HG03280 (cell line): ENCODE results near the gene TMEM123.
"Not testable (repeated sequence)": the region's sequence is repeated elsewhere in the genome, so short reads cannot be mapped to it uniquely, and the experiment has no call there.

ENCODE experiments used
- ATAC-seq: cut with Tn5 transposase; IDR thresholded peaks from one replicate; pipeline ENCODE4 v1.9.1; 2021; ENCODE audit warnings: mild to moderate bottlenecking, moderate library complexity; ENCODE audit not compliant: unreplicated experiment

Gene TMEM123

DNA sequence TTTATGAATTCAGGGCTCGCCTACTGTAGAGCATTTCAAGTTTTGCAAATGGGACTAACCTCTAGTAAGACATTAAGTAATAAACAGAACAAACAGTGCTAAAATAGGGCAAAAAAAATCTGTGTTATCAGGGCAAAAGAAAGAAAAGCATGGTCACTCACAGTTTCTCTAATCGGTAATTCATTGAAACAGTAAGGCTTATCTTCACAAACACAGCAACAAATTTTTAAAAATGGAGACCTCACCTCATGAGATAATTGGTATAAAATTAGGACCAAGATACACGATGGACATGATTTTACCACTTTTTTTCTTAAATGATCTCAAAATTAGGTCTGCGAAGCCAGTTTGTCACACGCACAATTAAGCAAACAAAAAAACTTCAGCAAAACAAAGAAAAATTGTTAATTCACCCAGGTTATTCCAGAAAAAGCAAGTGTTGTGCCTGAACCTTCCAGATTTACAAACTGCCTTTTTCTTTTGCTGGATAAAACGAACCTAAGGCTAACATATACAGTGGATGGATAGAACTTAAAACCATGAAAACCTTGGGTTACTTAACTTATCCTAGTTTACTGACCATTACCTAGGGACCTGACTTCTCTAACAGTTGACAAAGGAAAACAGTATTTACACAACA is 1.4 kb downstream of the TMEM123 start:
- no peak for ATAC-seq

DNA sequence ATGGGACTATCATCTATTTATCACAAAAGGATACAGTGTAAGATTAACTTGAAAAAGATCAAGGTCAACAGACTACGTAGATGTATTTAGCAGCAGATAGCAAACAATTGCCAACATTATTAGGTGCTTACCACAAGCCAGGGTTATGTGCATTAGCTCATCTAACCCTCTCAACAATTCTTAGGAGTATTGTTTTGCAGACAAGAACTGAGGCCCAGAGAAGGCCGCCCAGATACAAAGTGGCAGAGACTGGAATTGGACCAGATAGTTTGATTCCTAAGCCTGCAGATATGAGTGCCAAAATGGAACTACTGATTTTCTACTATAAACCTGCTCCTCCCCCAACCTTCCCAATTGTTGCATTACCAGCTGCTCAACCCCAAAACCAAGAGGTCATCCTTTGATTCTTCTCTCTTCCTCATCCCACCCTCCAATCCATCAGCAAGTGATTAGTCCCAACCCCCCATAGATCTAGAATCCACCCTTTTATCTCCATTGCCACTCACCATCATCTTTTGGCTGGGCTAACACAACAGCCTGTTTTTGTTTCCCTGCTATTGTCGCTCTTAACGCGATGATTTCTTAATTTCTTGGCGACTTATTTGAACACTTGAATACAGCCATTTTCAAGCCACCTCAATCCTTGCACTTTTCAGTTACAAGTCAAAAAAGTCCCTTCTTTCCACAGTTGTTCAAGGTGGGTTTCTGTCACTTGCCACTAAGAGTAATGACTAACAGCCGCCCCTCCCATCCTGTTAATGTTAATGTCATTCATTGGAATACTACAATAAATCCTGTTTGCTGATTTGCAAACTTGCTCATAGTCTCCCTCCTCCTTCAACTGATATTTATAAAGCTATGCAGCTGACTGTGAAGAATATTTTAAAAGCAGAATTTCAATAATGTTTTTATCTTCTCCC is 2.7 kb downstream of the TMEM123 start:
- no peak for ATAC-seq

DNA sequence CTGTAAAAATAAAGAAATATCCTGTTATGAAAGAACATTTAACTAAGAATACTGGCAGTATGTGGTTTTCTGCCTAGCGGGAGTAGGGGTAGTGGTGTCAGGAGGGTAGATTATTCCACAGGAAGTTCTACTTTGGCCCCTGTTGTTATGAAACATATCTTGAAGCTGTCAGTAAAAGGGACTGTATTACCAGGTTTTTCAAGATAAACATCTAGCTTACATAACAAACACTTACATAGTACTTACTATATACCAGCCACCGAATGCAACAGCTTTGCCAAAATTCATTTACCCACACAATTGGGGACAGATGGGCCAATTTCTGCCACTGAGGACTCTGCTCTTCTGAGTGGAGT is 3.7 kb downstream of the TMEM123 start:
- ATAC-seq: no peak

DNA sequence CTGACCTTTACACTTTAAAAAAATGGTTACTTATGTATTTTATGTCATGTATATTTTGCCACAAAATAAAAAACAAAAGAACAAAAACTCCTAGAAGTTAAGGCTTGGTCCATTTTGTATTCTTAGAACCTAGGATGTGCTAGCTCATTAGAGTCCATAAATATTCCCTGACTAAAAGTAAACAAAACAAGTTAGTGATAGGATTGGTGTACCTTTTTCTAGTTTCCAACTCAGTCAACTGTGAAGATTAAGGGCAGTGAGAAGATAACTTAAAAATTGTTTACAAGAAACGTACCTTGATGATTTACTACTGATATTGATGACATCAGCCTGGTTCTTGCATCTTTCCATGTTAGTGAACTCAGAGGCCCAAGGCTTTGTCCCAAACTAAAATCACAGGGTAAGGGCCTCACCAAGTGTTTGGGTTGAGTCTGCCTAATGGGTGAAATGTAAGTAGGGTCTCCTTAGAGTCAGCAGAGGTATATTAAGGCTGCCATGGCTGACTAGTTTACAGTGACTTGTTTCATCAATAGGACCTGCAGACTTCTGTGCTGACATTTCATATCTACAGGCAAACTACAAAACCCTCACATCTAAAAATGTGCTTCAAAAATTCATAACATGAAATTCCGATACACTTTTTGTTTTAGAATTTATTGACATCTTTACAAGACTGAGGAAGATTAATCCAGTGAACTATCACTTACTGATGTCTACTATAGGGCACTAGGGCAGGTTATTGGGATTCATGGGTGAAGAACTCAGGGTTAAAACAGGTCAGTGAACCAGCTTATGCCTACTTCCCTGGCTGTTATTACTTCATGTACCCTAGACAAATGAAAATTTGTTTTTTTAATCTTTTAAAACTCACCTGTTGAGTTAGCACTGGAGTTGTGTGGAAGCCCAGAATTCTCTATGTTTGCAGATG is 4.4 kb downstream of the TMEM123 start:
- ATAC-seq: no peak

DNA sequence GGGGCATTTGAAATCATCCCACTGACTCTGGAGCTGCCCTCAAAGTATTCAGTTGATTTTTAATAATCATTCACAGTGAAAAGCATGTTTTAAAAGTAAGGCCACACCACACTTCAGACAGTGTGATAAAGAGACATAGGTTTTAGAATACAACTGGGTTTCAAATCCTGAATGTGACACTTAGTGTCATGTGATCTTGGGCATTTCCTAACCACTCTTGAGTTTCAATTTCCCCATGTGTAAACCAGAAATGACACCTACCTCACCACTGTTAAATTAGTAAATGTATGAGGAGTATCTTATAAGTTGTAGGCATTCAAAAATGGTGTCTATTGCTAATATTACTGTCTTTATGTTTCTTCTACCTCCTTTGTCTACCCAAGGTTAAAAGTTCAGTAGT is 5.4 kb downstream of the TMEM123 start:
- ATAC-seq: no peak

DNA sequence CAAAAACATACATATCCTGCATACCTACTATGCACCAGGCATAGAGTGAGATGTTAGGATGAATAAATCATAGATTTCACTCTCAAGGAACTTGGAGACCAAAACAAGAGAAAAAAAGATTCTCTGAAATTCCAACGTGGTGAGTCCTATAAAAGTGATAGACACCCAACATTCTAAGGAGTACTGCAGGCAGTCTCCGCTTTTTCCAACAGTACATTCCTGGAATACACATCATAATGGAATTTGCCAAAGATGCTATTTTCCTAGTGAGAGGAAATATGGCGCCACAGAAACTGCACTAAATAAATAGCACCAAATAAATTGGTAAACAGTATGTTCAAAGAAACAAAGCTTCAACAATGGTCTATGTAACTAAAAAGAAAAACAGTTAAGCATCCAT is 6.0 kb downstream of the TMEM123 start:
- no peak for ATAC-seq

DNA sequence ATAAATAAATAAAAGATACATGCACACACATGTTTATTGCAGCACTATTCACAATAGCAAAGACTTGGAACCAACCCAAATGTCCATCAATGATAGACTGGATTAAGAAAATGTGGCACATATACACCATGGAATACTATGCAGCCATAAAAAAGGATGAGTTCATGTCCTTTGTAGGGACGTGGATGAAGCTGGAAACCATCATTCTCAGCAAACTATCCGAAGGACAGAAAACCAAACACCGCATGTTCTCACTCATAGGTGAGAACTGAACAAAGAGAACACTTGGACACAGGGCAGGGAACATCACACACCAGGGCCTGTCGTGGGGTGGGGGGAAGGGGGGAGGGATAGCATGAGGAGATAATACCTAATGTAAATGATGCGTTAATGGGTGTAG is 7.9 kb downstream of the TMEM123 start:
- ATAC-seq: not testable (repeated sequence)

DNA sequence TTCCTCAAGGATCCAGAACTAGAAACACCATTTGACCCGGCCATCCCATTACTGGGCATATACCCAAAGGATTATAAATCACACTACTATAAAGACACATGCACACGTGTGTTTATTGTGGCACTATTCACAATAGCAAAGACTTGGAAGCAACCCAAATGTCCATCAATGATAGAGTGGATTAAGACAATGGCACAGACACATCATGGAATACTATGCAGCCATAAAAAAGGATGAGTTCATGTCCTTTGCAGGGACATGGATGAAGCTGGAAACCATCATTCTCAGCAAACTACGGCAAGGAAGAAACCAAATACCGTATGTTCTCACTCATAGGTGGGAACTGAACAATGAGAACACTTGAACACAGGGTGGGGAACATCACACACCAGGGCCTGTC is 8.4 kb downstream of the TMEM123 start:
- not testable (repeated sequence) for ATAC-seq

DNA sequence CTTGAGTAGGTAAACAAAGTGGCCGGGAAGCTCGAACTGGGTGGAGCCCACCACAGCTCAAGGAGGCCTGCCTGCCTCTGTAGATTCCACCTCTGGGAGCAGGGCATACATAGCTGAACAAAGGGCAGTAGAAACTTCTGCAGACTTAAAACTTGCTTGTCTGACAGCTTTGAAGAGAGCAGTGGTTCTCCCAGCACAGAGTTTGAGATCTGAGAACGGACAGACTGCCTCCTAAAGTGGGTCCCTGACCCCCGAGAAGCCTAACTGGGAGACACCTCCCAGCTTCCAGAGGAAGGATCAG is 13.6 kb downstream of the TMEM123 start:
- not testable (repeated sequence) for ATAC-seq

DNA sequence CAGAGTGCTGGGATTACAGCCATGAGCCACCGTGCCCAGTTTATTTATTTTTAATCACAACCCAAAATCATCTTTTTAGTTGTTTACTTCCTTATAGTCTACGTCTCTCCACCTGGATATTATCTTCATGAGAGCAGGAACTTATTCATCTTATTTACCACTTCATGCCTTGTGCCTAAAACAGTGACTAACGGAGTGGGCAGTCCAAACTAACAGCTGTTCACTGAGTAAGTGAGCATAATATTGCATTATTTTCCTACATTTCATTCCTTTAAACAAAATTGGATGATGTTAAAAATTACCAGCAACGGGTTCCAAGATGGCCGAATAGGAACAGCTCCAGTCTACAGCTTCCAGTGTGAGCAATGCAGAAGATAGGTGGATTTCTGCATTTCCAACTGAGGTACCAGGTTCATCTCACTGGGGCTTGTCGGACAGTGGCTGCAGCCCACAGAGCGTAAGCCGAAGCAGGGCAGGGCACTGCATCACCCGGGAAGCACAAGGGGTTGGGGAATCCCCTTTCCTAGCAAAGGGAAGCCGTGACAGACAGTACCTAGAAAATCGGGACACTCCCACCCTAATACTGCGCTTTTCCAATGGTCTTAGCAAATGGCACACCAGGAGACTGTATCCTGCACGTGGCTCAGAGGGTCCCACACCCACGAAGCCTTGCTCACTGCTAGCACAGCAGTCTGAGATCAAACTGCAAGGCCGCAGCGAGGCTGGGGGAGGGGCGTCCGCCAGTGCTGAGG is 14.1 kb downstream of the TMEM123 start:
- ATAC-seq: no peak

DNA sequence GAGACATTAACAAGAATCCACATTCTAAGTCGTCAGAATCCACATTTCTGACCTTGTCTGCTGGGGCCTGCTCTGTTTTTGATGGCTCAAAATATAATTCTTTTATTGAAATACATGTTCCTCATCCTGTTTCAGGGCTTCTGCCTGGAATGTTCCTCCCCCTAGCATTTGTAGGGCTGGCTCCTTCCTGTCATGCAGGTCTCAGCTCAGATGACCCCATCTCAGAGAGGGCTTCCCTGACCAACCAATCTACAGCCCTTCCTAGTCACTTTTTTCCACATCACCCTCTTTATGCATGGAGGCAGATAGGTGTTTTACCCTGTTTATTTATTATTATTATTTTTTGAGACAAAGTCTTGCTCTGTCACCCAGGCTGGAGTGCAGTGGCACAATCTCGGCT is 14.8 kb downstream of the TMEM123 start:
- no peak for ATAC-seq

DNA sequence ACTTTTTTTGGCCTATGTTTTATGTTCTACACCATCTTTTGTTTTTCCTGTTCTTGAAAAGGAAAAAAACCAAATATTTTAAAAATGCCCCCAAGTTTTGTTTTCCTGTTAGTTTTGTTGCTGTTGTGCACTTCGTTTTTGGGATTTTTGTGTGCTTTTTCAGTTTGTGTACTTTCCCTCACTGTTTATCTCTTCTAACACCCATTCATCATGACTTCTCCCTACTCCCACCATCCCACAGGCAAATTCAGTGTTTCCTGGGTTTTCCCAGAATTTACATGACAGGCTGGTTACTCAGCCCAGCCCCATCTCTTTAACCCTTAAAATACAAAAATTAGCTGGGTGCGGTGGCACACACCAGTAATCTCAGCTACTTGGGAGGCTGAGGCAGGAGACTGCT is 15.6 kb downstream of the TMEM123 start:
- no peak for ATAC-seq

DNA sequence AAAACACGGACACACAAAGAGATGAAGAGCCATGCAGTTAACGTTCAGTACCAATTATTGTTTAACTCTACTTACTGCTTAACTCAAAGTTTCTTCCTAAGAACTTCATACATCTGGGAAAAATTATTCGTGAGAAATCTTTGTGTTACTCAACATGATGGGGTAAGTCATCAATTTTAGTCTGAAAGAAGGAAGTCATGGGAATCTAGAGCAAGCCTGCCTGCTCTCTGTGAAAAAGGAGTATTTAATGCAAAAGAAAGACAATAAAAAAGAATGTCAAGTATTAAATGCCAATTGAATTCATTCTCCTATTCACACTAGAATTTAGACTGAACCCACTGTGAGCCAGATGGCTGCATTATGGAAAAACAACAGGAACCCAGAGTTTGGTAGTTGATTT is 16.0 kb downstream of the TMEM123 start:
- no peak for ATAC-seq

DNA sequence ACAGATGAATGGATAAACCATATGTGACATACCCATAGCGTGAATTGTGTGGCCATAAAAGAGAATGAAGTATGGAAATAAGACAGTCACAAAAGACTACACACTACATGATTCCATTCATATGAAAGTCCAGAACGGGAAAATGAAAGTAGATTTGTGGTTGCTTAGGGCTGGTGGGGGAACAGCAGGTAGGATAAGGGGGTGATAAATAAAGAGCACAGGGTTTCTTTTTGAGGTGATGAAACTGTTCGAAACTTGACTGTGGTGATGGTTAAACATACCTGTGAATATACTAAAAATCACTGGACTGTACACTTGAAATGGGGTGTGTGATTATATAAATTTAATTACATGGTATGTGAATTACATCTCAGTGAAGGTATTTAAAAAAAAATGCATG is 16.9 kb downstream of the TMEM123 start:
- no peak for ATAC-seq

DNA sequence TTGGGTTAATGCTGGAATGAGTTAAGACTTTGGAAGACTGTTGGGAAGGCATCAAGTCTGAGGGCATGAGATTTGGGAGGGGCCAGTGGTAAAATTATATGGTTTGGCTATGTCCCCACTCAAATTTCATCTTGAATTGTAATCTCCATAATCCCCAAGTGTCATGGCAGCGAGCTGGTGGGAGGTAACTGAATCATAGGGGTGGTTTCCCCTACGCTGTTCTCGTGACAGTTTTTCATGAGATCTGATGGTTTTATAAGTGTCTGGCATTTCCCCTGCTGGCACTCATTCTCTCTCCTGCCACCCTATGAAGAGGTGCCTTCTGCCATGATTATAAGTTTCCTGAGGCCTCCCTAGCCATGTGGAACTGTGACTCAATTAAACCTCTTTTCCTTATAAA is 19.0 kb downstream of the TMEM123 start:
- ATAC-seq: not testable (repeated sequence)

DNA sequence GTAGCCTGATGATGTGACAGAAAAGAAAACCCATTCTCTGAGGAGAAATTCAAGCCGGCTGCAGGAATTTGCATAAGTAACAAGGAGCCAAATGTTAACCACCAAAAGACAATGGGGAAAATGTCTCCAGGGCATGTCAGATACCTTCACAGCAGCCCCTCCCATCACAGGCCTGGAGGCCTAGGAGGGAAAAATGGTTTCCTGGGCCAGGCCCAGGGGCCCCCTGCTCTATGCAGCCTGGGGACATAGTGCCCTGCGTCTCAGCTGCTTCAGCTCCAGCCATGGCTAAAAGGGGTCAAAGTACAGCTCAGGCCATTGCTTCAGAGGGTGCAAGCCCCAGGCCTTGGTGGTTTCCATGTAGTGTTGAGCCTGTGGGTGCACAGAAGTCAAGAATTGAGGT is 20.0 kb downstream of the TMEM123 start:
- not testable (repeated sequence) for ATAC-seq

DNA sequence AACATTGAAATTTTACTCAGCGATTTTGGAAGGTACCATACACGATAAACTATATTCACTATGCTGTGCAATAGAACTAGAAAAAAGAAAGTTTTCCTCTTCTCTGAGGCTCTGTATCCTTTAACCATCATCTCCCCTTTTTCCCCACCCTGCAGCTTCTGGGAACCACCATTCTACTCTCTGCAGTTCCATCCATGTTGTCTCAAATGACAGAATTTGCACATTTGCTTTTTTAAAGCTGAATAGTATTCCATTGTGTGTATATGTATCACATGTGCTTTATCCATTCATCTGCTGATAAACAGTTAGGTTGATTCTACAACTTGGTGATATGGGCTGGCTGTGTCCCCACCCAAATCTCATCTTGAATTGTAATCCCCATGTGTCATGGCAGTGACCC is 21.2 kb downstream of the TMEM123 start:
- ATAC-seq: no peak

DNA sequence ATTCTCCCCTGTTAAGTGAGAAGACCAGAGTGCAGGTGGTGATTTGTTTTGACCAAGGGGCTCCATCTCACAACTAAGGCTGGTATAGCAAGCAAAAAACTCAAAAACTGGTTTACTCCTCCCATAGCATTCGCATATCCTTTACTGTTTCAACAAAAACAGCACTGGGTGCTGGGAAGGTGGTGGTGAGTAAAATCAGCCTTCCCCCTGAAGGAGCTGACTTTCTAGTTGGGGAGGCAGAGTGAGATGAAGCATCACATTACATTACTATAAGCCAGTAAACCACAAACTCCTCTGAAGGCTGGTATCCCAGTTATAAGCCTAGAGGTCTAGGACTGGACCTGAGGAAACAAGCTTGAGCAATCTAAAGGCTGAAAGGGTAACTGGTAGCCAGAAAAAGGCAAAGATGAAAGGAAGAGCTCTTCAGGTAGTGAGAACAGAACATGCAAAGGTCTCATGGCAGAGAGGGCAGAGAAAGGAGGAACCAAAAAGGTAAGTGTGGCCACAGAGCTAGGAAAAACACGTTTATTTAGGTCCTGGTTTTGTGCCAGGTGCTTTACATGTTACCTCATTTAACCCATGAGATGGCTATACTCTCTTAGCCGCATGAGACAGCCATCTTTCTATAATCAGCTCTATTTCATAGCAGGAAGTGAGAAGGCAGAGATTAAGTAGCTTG is 22.3 kb downstream of the TMEM123 start:
- peak; percentile 91 for ATAC-seq

DNA sequence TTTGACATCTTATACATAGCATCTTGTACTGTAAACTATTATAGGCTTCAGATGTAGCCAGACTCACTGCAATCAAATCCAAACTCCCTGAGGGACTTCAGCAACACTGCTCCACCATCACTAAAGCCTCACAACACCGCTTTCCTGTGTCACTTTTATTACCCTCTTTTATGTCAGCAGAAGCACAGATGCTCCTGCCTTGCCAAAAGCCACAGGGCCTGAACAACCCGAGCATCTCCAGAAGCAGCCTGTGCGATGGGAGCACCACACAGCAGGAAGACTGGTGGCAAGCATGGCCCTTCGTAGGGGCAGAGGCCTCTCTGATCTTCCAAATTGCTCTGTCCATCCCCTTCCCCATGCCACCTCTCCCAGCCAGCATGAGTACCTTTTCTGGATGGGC is 22.9 kb downstream of the TMEM123 start:
- peak; percentile 1 for ATAC-seq

DNA sequence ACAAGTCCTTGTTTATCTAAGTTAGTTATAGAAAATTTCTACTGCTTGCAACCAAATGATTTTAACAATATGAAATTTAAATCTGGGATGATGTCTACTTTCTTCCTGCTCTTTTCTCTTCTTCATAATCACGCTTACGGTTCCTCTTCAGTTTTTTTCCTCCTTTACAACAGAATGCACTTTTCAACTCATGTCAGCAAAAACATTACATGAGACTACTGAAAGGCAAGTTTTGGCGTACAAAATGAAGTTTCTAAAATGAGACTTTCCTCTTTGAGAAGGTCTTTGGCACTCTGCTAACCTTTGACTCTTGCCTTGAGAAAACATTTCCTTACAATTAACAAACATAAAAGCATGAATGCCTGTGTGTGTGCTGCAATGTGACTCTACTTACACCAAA is 23.3 kb downstream of the TMEM123 start:
- no peak for ATAC-seq
